Upper lobe of right lung (tissue), 1 donor: ENCODE data around the gene SLC38A2. TPM values are rescaled to one million over a fixed set of nuclear protein-coding genes. Genes with fewer than 3 reads are reported as not detected.

ENCODE experiments used
- ATAC-seq: fragments of 200-7000 bp; cut with Tn5 transposase; one replicate; pipeline ENCODE4 v1.9.1; 2020; ENCODE audit warnings: mild to moderate bottlenecking, moderate library complexity
- DNase-seq: peaks from one replicate; pipeline ENCODE4 v3.0.0-alpha.2; 2020
- H3K27ac ChIP-seq: fragments of 200-600 bp; one replicate; pipeline ENCODE4 v1.8.0; 2022
- H3K27me3 ChIP-seq: fragments of 200-600 bp; one replicate; pipeline ENCODE4 v1.8.0; 2022; ENCODE audit warnings: mild to moderate bottlenecking
- H3K36me3 ChIP-seq: fragments of 200-600 bp; one replicate; pipeline ENCODE4 v1.8.0; 2022
- H3K4me1 ChIP-seq: fragments of 200-600 bp; one replicate; pipeline ENCODE4 v1.8.0; 2022
- H3K4me3 ChIP-seq: fragments of 200-600 bp; one replicate; pipeline ENCODE4 v1.8.0; 2022; ENCODE audit warnings: mild to moderate bottlenecking
- H3K9me3 ChIP-seq: fragments of 200-600 bp; one replicate; pipeline ENCODE4 v1.8.0; 2022
- CTCF ChIP-seq: fragments of 200-600 bp; IDR thresholded peaks from one replicate; pipeline ENCODE4 v1.8.0; 2022; ENCODE audit warnings: antibody characterized with exemption
- intact Hi-C: fragments of 100-400 bp; cut with DNase I; formaldehyde crosslinking; loops from one replicate; pipeline ENCODE4 v1.11.0; 2022
- total RNA-seq: library from RNA; stranded (reverse); fragmentation: NEBNext Ultra II Directional; extraction: Animal tissue kit (Norgen Biotek cat#: 25700); gene quantifications from one replicate; pipeline ENCODE4 v1.2.1, GENCODE V29; 2021
- donor health status: DM: no; HTN: yes; CAD: no; lungs with severe emphysema.

The SLC38A2 gene
- total RNA-seq, 1 donor from 2014 or later, result 343 TPM

GRCh38 chr12:46373301-46374296 is 1.0 kb upstream of the SLC38A2 start:
- no peak for TF ChIP-seq CTCF

GRCh38 chr12:46371718-46372543 is 642 bp downstream of the SLC38A2 start:
- Histone ChIP-seq H3K36me3 (peaks cover 43% of the 10 kb centered on the region), H3K9me3 (no peaks in the 10 kb centered on the region), H3K27ac (peak overlapping the region; percentile 98), H3K27me3 (no peaks in the 10 kb centered on the region), H3K4me3 (peak overlapping the region; percentile 92), H3K4me1 (peaks cover 41% of the 10 kb centered on the region)
- ATAC-seq (peak; percentile 71), DNase-seq (peak; percentile 90)
- no peak for TF ChIP-seq CTCF
- intact Hi-C loops, result no loop called here

More at GRCh38 chr12:46373301-46374296, 1.0 kb upstream of the SLC38A2 start:
- ATAC-seq (peak; percentile 0), DNase-seq (peak; percentile 75)
- H3K4me3 ChIP-seq, result peak overlapping the region; percentile 92
- H3K27me3 ChIP-seq, result no peaks in the 10 kb centered on the region
- H3K4me1 ChIP-seq, result peaks cover 27% of the 10 kb centered on the region
- H3K36me3 ChIP-seq, result peaks cover 26% of the 10 kb centered on the region
- intact Hi-C loops, result no loop called here
- H3K27ac ChIP-seq, result peak overlapping the region; percentile 98
- no peaks in the 10 kb centered on the region for H3K9me3 ChIP-seq

GRCh38 chr12:46370792-46371717 is 1.5 kb downstream of the SLC38A2 start:
- H3K4me3 ChIP-seq, result peak overlapping the region; percentile 92
- TF ChIP-seq CTCF, result no peak
- intact Hi-C loops, result no loop called here
- DNase-seq (peak; percentile 95), ATAC-seq (peak; percentile 73)
- H3K27ac ChIP-seq, result peak overlapping the region; percentile 98
- H3K36me3 ChIP-seq, result peaks cover 52% of the 10 kb centered on the region
- no peaks in the 10 kb centered on the region for H3K9me3 ChIP-seq
- peaks cover 50% of the 10 kb centered on the region for H3K4me1 ChIP-seq
- no peaks in the 10 kb centered on the region for H3K27me3 ChIP-seq

- peak overlapping the region; percentile 98 for H3K27ac ChIP-seq
These were observed 2.2 kb downstream of the SLC38A2 start for GRCh38 chr12:46370380-46370734.

More at GRCh38 chr12:46370380-46370734, 2.2 kb downstream of the SLC38A2 start:
- no peak for ATAC-seq
- intact Hi-C loops, result no loop called here
- Histone ChIP-seq H3K9me3 (no peaks in the 10 kb centered on the region), H3K4me3 (peak overlapping the region; percentile 92), H3K36me3 (peaks cover 59% of the 10 kb centered on the region), H3K4me1 (peaks cover 55% of the 10 kb centered on the region), H3K27me3 (no peaks in the 10 kb centered on the region)
- no peak for TF ChIP-seq CTCF
- no peak for DNase-seq
